T-helper 9 cell (primary cell): ENCODE results near the gene GLI1.
"Not testable (repeated sequence)": the region's sequence is repeated elsewhere in the genome, so short reads cannot be mapped to it uniquely, and the experiment has no call there.

Experiments used
- DNase-seq: peaks from one replicate; pipeline ENCODE4 v3.0.0-alpha.2; 2020

Gene GLI1

DNA sequence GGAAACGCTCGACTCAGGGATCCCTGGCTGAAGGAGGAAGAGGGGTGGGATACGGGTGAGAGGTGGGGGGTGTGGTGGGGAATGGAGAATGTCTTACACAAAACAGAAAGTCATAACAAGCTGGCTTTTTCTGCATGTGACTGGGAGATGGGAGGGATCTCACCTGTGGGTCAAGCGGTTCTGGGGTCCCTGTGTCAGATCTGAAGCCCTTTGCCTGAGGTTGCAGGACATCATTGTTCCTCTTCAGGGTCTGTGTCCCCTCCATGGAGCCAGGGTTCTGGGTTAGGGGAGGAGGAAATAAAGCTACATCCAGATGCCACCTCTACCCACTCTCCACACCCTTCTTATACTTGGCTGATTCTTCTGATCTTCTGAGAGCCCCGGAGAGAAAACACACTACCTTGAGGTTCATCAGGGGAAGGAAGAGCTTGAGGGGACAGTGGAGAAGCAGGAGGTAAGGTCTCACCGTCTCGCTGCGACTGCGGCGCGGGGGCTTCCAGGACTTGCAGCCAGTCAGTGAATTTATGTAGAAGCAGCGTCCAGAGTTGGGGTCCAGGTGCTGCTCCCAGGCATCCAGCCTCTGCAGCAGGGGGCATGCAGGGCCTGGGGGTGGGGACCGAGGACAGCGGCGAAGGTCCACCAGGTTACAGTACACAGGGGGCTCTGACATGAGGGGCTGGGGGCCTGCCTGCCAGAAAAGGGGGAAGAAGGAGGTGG, 17.6 kb downstream of the GLI1 start:
- DNase-seq, result no peak

DNA sequence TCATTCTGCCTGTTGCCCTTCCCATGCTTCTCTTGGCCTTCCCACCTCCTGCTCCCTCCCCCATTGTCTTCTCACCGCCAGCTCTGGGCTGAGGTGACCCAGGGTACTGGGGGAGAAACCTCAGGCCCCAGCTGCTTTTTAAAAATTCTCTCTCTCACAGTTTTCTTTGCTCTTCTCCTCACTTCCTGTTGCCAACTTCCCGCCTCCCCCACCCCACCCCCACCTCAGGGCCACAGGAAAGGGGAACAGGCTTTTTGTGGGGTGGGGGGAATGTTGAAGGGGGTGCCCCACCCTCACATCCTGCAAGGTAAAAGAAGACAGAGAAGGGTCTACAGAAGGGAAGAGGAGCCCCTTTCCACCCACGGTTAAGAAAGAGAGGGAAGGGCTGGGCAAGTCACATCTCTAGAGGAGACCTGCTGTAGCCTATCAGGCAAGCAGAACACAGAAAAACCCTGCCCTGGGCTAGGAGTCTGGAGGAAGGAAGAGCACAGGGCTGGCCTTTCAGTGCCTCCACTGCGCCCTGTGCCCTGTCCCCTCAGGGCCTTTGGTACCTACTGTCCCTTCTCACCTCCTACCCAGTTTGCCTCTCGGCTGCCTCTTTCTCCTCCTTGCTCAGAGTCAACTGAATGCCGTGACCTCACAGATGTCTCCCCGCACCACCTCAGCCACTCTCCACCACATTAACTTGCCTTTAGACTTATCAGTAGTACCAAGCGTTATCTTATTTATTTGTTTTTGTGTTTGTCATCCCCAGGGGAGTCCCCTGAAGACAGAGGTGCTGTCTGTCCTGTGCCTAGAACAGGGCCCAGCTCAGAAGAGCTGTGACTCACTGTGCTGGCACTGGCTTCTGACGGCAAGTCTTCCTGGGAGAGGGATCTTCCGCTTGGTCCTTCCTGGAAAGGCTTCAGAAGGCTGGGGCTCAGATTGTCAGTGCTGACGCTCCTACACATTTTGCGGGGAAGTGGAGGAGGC, 18.4 kb downstream of the GLI1 start:
- DNase-seq, result peak; percentile 50

DNA sequence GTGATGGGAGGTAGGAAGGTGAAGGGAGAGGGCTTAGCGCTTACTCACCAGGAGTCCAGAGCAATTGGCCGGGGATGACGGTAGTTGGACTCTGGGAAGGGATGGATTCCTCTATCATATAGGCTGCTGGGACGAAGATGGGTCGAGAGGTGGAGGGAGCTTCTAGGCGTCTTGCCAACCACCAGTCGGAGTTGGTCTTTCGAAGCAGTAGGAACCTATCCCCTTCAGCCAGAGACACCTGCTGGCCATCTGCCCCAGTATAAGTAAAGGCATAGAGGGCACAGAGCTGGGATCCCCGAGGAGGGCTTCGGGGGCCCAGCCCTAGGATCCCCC, 19.4 kb downstream of the GLI1 start:
- no peak for DNase-seq

- peak; percentile 43 for DNase-seq
Observed at GRCh38 chr12:57479376-57480115, 20.0 kb downstream of the GLI1 start, which contains the start of gene ARHGAP9. TSS of gene ARHGAP9 (minus strand) at chr12:57479866. CDS start at chr12:57479406, 460 bp downstream.

GRCh38 chr12:57481671-57482070, 22.1 kb downstream of the GLI1 start:
- DNase-seq, result no peak

DNA sequence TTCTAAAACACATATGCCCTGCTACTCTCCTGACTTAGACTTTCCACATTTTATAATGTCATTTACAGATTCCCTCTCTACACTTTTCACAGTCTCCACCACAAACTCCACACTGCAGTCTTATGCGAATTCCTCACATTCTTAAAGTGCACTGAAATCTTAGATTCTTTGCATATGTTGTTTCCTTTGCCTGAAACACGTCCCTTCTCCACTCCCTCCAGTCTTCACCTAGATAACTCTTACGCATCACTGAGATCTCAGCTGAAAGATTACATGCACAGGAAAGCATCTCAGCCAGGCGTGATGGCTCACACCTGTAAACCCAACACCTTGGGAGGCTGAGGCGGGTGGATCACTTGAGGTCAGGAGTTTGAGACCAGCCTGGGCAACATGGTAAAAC, 23.9 kb downstream of the GLI1 start:
- DNase-seq, result no peak

GRCh38 chr12:57485695-57486094, 26.1 kb downstream of the GLI1 start:
- no peak for DNase-seq

GRCh38 chr12:57487055-57487596, 27.5 kb downstream of the GLI1 start:
- no peak for DNase-seq

GRCh38 chr12:57487597-57488401, 28.2 kb downstream of the GLI1 start, which contains the start of gene MARS1:
TSS of gene MARS1 (plus strand) at chr12:57488068. CDS start at chr12:57488091, 23 bp downstream.
- peak; percentile 85 for DNase-seq

GRCh38 chr12:57488402-57489156, 29.0 kb downstream of the GLI1 start:
- no peak for DNase-seq

- DNase-seq, result no peak
Observed at GRCh38 chr12:57489157-57489641, 29.6 kb downstream of the GLI1 start.

- DNase-seq, result no peak
Observed at GRCh38 chr12:57490126-57490525, 30.5 kb downstream of the GLI1 start.

- DNase-seq, result no peak
Observed at GRCh38 chr12:57491393-57492280, 32.1 kb downstream of the GLI1 start.

GRCh38 chr12:57495051-57495701, 35.6 kb downstream of the GLI1 start:
- not testable (repeated sequence) for DNase-seq

- no peak for DNase-seq
Observed at GRCh38 chr12:57496822-57497221, 37.2 kb downstream of the GLI1 start.

GRCh38 chr12:57497223-57498131, 37.9 kb downstream of the GLI1 start:
- DNase-seq, result no peak

- no peak for DNase-seq
Observed at GRCh38 chr12:57498132-57498502, 38.5 kb downstream of the GLI1 start.

- no peak for DNase-seq
Observed at GRCh38 chr12:57498571-57498970, 39.0 kb downstream of the GLI1 start.
